KMS-11 (cell line): ENCODE data around the gene MACROD2.

ENCODE experiments used
- H2AFZ ChIP-seq: fragments of 200-600 bp; sonication (generic); 2 replicates; pipeline ENCODE4 v1.6.1; 2016; ENCODE audit warnings: antibody characterized with exemption, mixed run types, low read depth
- H3K27ac ChIP-seq: fragments of 200-600 bp; sonication (generic); 2 replicates; pipeline ENCODE4 v1.6.1; 2016; ENCODE audit warnings: mild to moderate bottlenecking, mixed run types
- H3K27me3 ChIP-seq: fragments of 200-600 bp; sonication (generic); 2 replicates; pipeline ENCODE4 v1.6.1; 2017; ENCODE audit warnings: mild to moderate bottlenecking, low read depth, mixed run types, moderate library complexity; ENCODE audit not compliant: insufficient read depth
- H3K36me3 ChIP-seq: fragments of 200-600 bp; sonication (generic); 2 replicates; pipeline ENCODE4 v1.6.1; 2017; ENCODE audit warnings: mild to moderate bottlenecking, mixed run types; ENCODE audit not compliant: insufficient read depth
- H3K4me1 ChIP-seq: fragments of 200-600 bp; sonication (generic); 2 replicates; pipeline ENCODE4 v1.6.1; 2016; ENCODE audit warnings: mild to moderate bottlenecking, low read depth, mixed run types; ENCODE audit not compliant: poor library complexity, severe bottlenecking
- H3K4me2 ChIP-seq: fragments of 200-600 bp; sonication (generic); 2 replicates; pipeline ENCODE4 v1.7.0; 2016; ENCODE audit warnings: mild to moderate bottlenecking, mixed run types
- H3K4me3 ChIP-seq: fragments of 200-600 bp; sonication (generic); IDR thresholded peaks from 2 replicates; pipeline ENCODE4 v1.6.1; 2017; ENCODE audit warnings: low read depth, low read length, mixed read lengths; ENCODE audit not compliant: insufficient read depth
- H3K79me2 ChIP-seq: fragments of 200-600 bp; sonication (generic); 2 replicates; pipeline ENCODE4 v1.6.1; 2016; ENCODE audit warnings: low read depth, mixed run types; ENCODE audit not compliant: insufficient read depth
- H3K9ac ChIP-seq: fragments of 200-600 bp; sonication (generic); 2 replicates; pipeline ENCODE4 v1.6.1; 2016; ENCODE audit warnings: mild to moderate bottlenecking, mixed run types
- H4K20me1 ChIP-seq: fragments of 200-600 bp; sonication (generic); 2 replicates; pipeline ENCODE4 v1.6.1; 2016; ENCODE audit warnings: mild to moderate bottlenecking, mixed run types; ENCODE audit not compliant: insufficient read depth
- TF ChIP-seq, protein P1 (sequence below): fragments of 200-600 bp; sonication (generic); conservative IDR thresholded peaks from 2 replicates; pipeline ENCODE4 v1.6.1; 2017; ENCODE audit warnings: low read depth, mild to moderate bottlenecking, antibody characterized with exemption, low read length, moderate library complexity, mixed read lengths

The MACROD2 gene

DNA sequence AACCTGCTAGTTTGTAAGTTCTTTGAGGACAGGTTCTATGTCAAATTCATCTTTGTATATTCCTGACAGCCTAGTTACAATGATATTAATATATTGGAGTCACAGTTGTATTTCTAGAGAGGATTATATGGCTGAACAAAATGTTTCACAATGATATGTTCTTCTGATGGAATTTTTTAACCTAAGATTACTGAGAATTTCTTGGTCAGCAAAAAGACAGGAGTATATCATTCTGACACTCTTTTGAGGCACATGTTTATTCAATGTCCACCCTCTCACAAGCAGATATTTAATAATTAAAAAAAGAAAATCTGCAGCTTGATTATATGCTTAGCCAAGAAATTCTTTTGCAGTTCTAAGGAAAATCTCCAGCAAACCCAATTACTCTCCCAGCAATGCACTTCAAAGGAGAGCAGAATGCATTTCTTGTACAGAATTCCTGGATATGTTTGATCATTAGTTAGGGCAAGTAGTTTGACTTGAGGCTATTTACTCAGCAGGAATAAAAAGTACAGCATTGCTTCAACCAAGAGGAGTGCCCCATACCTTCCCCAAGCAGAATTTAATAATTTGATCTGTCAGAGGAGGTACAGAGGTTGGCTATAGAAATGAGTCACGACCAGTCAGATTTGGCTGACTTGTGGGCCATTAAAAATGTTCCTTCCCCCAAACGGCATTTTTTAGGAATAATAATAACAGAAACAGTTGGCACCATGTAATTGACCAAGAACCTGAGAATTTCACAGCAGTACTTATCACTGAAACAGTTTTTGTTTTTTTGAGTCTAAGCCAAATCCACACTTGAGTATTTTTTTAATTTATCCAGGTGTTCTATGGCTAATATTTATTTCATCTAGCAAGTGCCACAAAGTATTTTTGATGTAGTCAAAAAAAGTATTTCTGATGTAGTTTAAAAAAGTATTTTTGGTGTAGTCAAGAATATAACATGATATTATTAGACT is 850.2 kb downstream of the MACROD2 start:
- Histone ChIP-seq H3K27ac (no peak overlapping the region), H2AFZ (no peak overlapping the region), H3K79me2 (no peaks in the 10 kb centered on the region), H3K4me2 (no peak overlapping the region), H3K4me1 (no peaks in the 10 kb centered on the region), H3K4me3 (no peak overlapping the region), H3K36me3 (no peaks in the 10 kb centered on the region), H3K9ac (no peak overlapping the region), H3K27me3 (no peaks in the 10 kb centered on the region), H4K20me1 (no peaks in the 10 kb centered on the region)
- TF ChIP-seq, protein P1, sequence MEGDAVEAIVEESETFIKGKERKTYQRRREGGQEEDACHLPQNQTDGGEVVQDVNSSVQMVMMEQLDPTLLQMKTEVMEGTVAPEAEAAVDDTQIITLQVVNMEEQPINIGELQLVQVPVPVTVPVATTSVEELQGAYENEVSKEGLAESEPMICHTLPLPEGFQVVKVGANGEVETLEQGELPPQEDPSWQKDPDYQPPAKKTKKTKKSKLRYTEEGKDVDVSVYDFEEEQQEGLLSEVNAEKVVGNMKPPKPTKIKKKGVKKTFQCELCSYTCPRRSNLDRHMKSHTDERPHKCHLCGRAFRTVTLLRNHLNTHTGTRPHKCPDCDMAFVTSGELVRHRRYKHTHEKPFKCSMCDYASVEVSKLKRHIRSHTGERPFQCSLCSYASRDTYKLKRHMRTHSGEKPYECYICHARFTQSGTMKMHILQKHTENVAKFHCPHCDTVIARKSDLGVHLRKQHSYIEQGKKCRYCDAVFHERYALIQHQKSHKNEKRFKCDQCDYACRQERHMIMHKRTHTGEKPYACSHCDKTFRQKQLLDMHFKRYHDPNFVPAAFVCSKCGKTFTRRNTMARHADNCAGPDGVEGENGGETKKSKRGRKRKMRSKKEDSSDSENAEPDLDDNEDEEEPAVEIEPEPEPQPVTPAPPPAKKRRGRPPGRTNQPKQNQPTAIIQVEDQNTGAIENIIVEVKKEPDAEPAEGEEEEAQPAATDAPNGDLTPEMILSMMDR = no peak

DNA sequence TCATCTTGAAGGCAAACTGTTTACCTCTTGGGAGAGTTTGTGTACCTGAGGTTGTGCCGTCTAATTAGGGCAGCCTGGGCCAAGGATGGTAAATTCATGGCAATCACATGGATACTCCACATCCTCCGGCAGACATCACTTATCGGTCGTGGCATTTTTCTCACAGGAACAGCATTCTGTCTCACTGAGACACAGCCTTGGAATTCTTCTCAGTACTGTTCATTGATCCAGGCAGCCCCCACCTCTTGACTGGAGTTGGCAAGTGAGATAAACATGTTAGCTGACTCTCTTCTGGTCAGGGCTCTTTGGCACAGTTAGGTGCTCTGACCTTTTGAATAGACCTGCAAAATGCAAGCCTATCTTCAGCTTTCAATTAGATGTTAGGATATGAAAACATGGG is 853.5 kb downstream of the MACROD2 start:
- H3K9ac ChIP-seq = no peak overlapping the region
- H2AFZ ChIP-seq = no peak overlapping the region

DNA sequence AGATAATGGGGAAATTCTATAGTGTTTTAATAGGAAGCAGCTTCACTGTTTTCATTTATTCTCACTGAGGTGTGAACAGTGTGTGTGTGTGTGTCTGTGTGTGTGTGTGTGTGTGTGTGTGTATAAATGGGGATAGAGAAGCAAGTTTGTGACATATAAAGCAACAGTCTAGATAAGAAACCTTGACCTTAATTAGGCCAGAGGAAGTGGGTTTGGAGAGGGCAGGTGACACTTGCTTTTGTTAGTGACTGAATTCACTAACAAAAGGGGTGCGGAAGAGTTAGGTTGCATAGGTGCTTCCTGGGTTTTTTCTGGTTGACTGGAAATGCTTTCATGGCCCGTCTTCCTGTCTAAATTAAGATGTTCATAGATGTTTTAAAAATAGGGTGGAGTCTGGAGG is 857.8 kb downstream of the MACROD2 start:
- no peak overlapping the region for H3K9ac ChIP-seq
- TF ChIP-seq, protein P1 = no peak
- H3K79me2 ChIP-seq = no peaks in the 10 kb centered on the region
- H3K27me3 ChIP-seq = no peaks in the 10 kb centered on the region
- no peak overlapping the region for H3K4me3 ChIP-seq
- no peaks in the 10 kb centered on the region for H3K36me3 ChIP-seq
- no peaks in the 10 kb centered on the region for H4K20me1 ChIP-seq
- no peaks in the 10 kb centered on the region for H3K4me1 ChIP-seq
- no peak overlapping the region for H2AFZ ChIP-seq
- H3K4me2 ChIP-seq = no peak overlapping the region
- H3K27ac ChIP-seq = no peak overlapping the region

More for the DNA sequence above, 853.5 kb downstream of the MACROD2 start:
- no peak overlapping the region for H3K4me2 ChIP-seq
- H3K4me1 ChIP-seq = no peaks in the 10 kb centered on the region
- H3K4me3 ChIP-seq = no peak overlapping the region
- H3K27me3 ChIP-seq = no peaks in the 10 kb centered on the region
- H3K79me2 ChIP-seq = no peaks in the 10 kb centered on the region
- no peak overlapping the region for H3K27ac ChIP-seq
- TF ChIP-seq, protein P1 = no peak
- H3K36me3 ChIP-seq = no peaks in the 10 kb centered on the region
- H4K20me1 ChIP-seq = no peaks in the 10 kb centered on the region

DNA sequence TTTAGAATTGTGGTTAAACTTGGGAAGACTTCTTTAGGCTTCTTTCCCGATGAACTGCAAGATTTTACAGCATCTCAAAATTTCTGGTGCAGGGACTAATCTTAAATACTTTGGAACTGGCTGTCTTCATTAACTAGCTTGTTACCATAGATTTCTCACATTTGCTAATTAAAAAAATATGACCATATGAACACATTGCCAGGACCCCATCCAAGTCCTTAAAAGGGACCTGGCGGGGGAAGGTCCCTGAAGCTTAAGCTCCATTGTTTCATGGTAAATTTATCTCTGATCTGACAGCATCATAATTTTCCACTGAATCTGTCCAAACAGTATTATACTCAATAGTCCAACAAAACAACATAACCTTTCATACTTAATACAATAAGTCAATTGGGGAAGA is 859.9 kb downstream of the MACROD2 start:
- H3K79me2 ChIP-seq = no peaks in the 10 kb centered on the region
- H3K9ac ChIP-seq = no peak overlapping the region
- no peak overlapping the region for H2AFZ ChIP-seq
- H4K20me1 ChIP-seq = no peaks in the 10 kb centered on the region
- TF ChIP-seq, protein P1 = no peak
- no peak overlapping the region for H3K27ac ChIP-seq
- no peaks in the 10 kb centered on the region for H3K27me3 ChIP-seq
- no peak overlapping the region for H3K4me3 ChIP-seq
- H3K4me1 ChIP-seq = peaks cover 12% of the 10 kb centered on the region
- H3K4me2 ChIP-seq = no peak overlapping the region
- H3K36me3 ChIP-seq = no peaks in the 10 kb centered on the region
